ENCODE results near the gene LMNTD2. TPM values are rescaled to one million over a fixed set of nuclear protein-coding genes. Genes with fewer than 3 reads are reported as not detected.

LMNTD2 gene
- total and polyA plus RNA-seq, 2 donors (not counting 3 experiments of a cell fraction or from before 2014, with no cell fraction given): 2.1 to 2.6 TPM

DNA sequence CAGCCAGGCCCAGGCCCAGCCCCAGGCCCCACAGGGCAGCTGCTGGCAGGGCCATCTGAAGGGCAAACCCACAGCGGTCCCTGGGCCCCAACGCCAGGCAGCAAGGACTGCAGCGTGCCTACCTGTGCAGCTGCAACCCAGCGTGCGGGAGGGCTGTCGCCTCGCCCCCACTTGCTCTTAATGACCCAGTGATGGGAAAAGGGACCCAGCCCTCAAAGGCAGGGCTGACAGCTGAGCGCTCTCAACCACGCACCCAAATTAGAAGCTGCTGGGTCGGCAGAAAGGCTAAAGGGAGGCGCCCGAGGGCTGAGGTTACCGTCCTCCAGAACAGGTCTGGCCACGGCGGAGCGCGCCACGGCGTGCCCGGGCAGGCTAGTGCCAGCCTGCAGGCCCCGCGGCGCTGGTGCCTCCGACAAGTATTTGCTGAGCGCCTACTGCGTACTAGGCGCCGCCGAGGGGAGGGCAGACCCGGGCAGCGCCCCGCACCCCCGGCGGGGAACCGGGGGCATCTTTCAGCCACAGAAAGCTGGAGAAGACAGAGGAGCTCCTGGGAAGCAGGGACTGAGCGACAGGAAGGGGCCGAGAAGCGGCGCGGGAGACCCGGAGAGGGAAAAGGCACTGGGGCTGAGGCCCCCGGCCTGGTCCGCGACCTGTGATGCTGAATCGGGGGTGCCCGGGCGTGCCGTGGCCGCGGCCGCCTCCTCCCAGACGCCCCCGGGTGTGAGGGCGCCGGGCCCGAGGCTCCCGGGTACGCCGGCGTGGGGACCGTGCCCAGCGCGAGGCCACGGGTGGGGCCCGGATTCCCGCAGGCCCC is 25.9 kb downstream of the LMNTD2 start:
- dilution Hi-C loops (cut with MboI; ENCODE audit: extremely low pct_ligation_motif_present, low sequenced_read_pairs): no loop called here
- no peaks in the 10 kb centered on the region for H4K20me1 ChIP-seq (replicated peaks; ENCODE audit: control insufficient read depth, extremely low read depth, insufficient read depth, low read length)
- peak overlapping the region; percentile 19 for H2AFZ ChIP-seq (ENCODE audit: low read depth, low read length)
- H3K36me3 ChIP-seq (ENCODE audit: control insufficient read depth in 2 of 2, extremely low read depth in 1 of 2, insufficient read depth in 2 of 2, low read length in 2 of 2): peaks cover 4 to 15% of the 10 kb centered on the region in 2 experiments
- no peaks in the 10 kb centered on the region for H3K9me3 ChIP-seq (replicated peaks; ENCODE audit: control insufficient read depth, insufficient read depth, low read length)
- H3K27ac ChIP-seq (ENCODE audit: insufficient read depth, low read depth, low read length): no peak overlapping the region
- H3K4me3 ChIP-seq (replicated peaks in 1 of 3; ENCODE audit: insufficient read depth in 1 of 3, low read depth in 1 of 3, low read length in 3 of 3): peak overlapping the region; percentile 54 to 74 (median 69)
- H3K9me1 ChIP-seq (replicated peaks; ENCODE audit: control insufficient read depth, extremely low read depth, insufficient read depth, low read length): no peaks in the 10 kb centered on the region
- FAIRE-seq (no peak), DNase-seq (ENCODE audit: low read depth, low spot score) (peak; percentile 24)
- no TSS peak for BruUV-seq (replicated peaks)
- H3K4me1 ChIP-seq (ENCODE audit: control insufficient read depth, extremely low read depth, insufficient read depth, low read length): peaks cover 7% of the 10 kb centered on the region
- ChIA-PET CTCF (no interaction called here), POLR2A (no interaction called here)
- H3K4me2 ChIP-seq (ENCODE audit: insufficient read depth, low read length): peak overlapping the region; percentile 37
- TF ChIP-seq POLR2A (IDR thresholded peaks at IDR 0.05; ENCODE audit: low read depth, low read length) (no peak), POLR2AphosphoS5 (IDR thresholded peaks at IDR 0.05; ENCODE audit: insufficient read depth, low read depth, low read length) (peak; percentile 28)
- TF ChIP-seq, protein P1, sequence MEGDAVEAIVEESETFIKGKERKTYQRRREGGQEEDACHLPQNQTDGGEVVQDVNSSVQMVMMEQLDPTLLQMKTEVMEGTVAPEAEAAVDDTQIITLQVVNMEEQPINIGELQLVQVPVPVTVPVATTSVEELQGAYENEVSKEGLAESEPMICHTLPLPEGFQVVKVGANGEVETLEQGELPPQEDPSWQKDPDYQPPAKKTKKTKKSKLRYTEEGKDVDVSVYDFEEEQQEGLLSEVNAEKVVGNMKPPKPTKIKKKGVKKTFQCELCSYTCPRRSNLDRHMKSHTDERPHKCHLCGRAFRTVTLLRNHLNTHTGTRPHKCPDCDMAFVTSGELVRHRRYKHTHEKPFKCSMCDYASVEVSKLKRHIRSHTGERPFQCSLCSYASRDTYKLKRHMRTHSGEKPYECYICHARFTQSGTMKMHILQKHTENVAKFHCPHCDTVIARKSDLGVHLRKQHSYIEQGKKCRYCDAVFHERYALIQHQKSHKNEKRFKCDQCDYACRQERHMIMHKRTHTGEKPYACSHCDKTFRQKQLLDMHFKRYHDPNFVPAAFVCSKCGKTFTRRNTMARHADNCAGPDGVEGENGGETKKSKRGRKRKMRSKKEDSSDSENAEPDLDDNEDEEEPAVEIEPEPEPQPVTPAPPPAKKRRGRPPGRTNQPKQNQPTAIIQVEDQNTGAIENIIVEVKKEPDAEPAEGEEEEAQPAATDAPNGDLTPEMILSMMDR (IDR thresholded peaks at IDR 0.05; ENCODE audit: extremely low read depth in 1 of 2, insufficient read depth in 1 of 2, low read depth in 1 of 2, low read length in 2 of 2): peak in 1 of 2 donors; percentile 1
- intact Hi-C loops (cut with micrococcal nuclease): loop anchor here (2.0 to 5.0 kb wide), 2 partner anchors 16 to 163 kb away; partner anchors contain the start of genes DEAF1 and TMEM80
- no peaks in the 10 kb centered on the region for H3K27me3 ChIP-seq (ENCODE audit: control insufficient read depth in 2 of 2, insufficient read depth in 2 of 2, low read length in 2 of 2)
- H3K9ac ChIP-seq (replicated peaks; ENCODE audit: extremely low read depth, insufficient read depth, low read length): peak overlapping the region; percentile 58
- H3K79me2 ChIP-seq (ENCODE audit: control insufficient read depth, insufficient read depth, low read length): peaks cover 16% of the 10 kb centered on the region
